ENCODE measurements around the gene FAM9C. TPM values are rescaled to one million over a fixed set of nuclear protein-coding genes. Genes with fewer than 3 reads are reported as not detected.
"Not testable (repeated sequence)": the region's sequence is repeated elsewhere in the genome, so short reads cannot be mapped to it uniquely, and the experiment has no call there.

FAM9C gene
- total RNA-seq, 1 experiment from 2014 or later = not detected

- Mint-ChIP-seq H3K27ac (ENCODE audit: low read depth, unreplicated experiment) (no peak overlapping the region), H3K36me3 (ENCODE audit: insufficient read depth, unreplicated experiment) (no peaks in the 10 kb centered on the region), H3K27me3 (ENCODE audit: insufficient read depth, unreplicated experiment) (no peaks in the 10 kb centered on the region), H3K4me1 (ENCODE audit: insufficient read depth, unreplicated experiment) (no peaks in the 10 kb centered on the region), H3K9me3 (ENCODE audit: unreplicated experiment) (peaks cover 21% of the 10 kb centered on the region), H3K4me3 (ENCODE audit: unreplicated experiment) (no peak overlapping the region)
- POLR2A ChIA-PET = no interaction called here
- CTCF ChIA-PET = no interaction called here
- intact Hi-C loops (cut with micrococcal nuclease) = no loop called here
- BruUV-seq (replicated peaks) = no TSS peak
- TF ChIP-seq, protein P1, sequence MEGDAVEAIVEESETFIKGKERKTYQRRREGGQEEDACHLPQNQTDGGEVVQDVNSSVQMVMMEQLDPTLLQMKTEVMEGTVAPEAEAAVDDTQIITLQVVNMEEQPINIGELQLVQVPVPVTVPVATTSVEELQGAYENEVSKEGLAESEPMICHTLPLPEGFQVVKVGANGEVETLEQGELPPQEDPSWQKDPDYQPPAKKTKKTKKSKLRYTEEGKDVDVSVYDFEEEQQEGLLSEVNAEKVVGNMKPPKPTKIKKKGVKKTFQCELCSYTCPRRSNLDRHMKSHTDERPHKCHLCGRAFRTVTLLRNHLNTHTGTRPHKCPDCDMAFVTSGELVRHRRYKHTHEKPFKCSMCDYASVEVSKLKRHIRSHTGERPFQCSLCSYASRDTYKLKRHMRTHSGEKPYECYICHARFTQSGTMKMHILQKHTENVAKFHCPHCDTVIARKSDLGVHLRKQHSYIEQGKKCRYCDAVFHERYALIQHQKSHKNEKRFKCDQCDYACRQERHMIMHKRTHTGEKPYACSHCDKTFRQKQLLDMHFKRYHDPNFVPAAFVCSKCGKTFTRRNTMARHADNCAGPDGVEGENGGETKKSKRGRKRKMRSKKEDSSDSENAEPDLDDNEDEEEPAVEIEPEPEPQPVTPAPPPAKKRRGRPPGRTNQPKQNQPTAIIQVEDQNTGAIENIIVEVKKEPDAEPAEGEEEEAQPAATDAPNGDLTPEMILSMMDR (IDR thresholded peaks at IDR 0.05; ENCODE audit: unreplicated experiment) = no peak
- DNase-seq (ENCODE audit: unreplicated experiment) = no peak
Measured at GRCh38 chrX:13066391-13066790, 22.0 kb upstream of the FAM9C start.

GRCh38 chrX:13064599-13065143 is 20.3 kb upstream of the FAM9C start:
- Mint-ChIP-seq H3K36me3 (ENCODE audit: insufficient read depth, unreplicated experiment) (no peaks in the 10 kb centered on the region), H3K9me3 (ENCODE audit: unreplicated experiment) (peaks cover 28% of the 10 kb centered on the region), H3K4me3 (ENCODE audit: unreplicated experiment) (no peak overlapping the region), H3K27me3 (ENCODE audit: insufficient read depth, unreplicated experiment) (no peaks in the 10 kb centered on the region), H3K4me1 (ENCODE audit: insufficient read depth, unreplicated experiment) (no peaks in the 10 kb centered on the region), H3K27ac (ENCODE audit: low read depth, unreplicated experiment) (no peak overlapping the region)
- CTCF ChIA-PET = no interaction called here
- DNase-seq (ENCODE audit: unreplicated experiment) = peak; percentile 41
- POLR2A ChIA-PET = no interaction called here
- intact Hi-C loops (cut with micrococcal nuclease) = no loop called here
- TF ChIP-seq, protein P1 (IDR thresholded peaks at IDR 0.05; ENCODE audit: unreplicated experiment) = no peak
- BruUV-seq (replicated peaks) = no TSS peak

DNA sequence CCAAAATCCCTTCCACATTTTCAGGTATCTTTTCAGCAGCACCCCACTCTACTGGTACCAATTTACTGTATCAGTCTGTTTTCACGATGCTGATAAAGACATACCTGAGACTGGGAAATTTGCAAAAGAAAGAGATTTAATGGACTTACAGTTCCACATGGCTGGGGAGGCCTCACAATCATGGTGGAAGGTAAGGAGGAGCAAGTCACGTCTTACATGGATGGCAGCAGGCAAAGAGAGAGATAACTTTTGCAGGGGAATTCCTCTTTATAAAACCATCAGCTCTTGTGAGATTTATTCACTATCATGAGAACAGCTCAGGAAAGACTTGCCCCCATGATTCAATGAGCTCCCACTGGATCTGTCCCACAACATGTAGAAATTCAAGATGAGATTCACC is 18.7 kb upstream of the FAM9C start:
- H3K9me3 Mint-ChIP-seq (ENCODE audit: unreplicated experiment) = peaks cover 17% of the 10 kb centered on the region
- CTCF ChIA-PET = interaction anchor here (0.6 kb wide), 1 partner anchor 355 kb away, joined by 6 read pairs; no protein-coding TSS in a partner anchor
- H3K27ac Mint-ChIP-seq (ENCODE audit: low read depth, unreplicated experiment); intact Hi-C loops (cut with micrococcal nuclease); BruUV-seq (replicated peaks); POLR2A ChIA-PET; H3K36me3 Mint-ChIP-seq (ENCODE audit: insufficient read depth, unreplicated experiment); H3K27me3 Mint-ChIP-seq (ENCODE audit: insufficient read depth, unreplicated experiment); DNase-seq (ENCODE audit: unreplicated experiment); H3K4me3 Mint-ChIP-seq (ENCODE audit: unreplicated experiment); H3K4me1 Mint-ChIP-seq (ENCODE audit: insufficient read depth, unreplicated experiment): not testable (repeated sequence)

DNA sequence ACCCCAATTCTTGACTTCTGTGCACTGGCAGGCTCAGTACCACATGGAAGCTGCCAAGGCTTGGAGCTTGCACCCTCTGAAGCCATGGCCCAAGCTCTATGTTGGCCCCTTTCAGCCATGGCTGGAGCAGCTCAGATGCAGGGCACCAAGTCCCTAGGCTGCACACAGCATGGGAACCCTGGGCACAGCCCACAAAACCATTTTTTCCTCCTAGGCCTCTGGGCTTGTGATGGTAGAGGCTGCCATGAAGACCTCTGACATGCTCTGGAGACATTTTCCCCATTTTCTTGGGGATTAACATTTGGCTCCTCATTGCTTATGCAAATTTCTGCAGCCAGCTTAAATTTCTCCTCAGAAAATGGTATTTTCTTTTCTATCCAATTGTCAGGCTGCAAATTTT is 17.9 kb upstream of the FAM9C start:
- H3K4me1 Mint-ChIP-seq (ENCODE audit: insufficient read depth, unreplicated experiment); DNase-seq (ENCODE audit: unreplicated experiment); BruUV-seq (replicated peaks); H3K27ac Mint-ChIP-seq (ENCODE audit: low read depth, unreplicated experiment); H3K4me3 Mint-ChIP-seq (ENCODE audit: unreplicated experiment); H3K27me3 Mint-ChIP-seq (ENCODE audit: insufficient read depth, unreplicated experiment); POLR2A ChIA-PET; intact Hi-C loops (cut with micrococcal nuclease); H3K36me3 Mint-ChIP-seq (ENCODE audit: insufficient read depth, unreplicated experiment): not testable (repeated sequence)
- CTCF ChIA-PET = interaction anchor here (0.6 to 0.8 kb wide), 2 partner anchors 9 to 425 kb away, joined by 3 read pairs; no protein-coding TSS in a partner anchor
- H3K9me3 Mint-ChIP-seq (ENCODE audit: unreplicated experiment) = peaks cover 17% of the 10 kb centered on the region

DNA sequence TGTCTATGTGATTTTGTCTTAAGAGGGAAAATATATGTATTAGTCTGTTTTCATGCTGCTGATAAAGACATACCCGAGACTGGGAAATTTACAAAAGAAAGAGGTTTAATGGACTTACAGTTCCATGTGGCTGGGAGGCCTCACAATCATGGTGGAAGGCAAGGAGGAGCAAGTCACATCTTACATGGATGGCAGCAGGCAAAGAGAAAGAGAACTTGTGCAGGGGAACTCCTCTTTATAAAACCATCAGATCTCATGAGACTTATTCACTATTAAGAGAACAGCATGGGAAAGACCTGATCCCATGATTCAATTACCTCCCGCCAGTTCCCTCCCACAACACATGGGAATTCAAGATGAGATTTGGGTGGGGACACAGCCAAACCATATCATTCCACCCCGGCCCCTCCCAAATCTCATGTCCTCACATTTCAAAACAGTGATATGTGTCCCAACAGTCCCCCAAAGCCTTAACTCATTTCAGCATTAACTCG is 16.8 kb upstream of the FAM9C start:
- H3K27me3 Mint-ChIP-seq (ENCODE audit: insufficient read depth, unreplicated experiment); H3K4me3 Mint-ChIP-seq (ENCODE audit: unreplicated experiment); H3K27ac Mint-ChIP-seq (ENCODE audit: low read depth, unreplicated experiment); BruUV-seq (replicated peaks); H3K36me3 Mint-ChIP-seq (ENCODE audit: insufficient read depth, unreplicated experiment); intact Hi-C loops (cut with micrococcal nuclease); CTCF ChIA-PET; H3K4me1 Mint-ChIP-seq (ENCODE audit: insufficient read depth, unreplicated experiment); DNase-seq (ENCODE audit: unreplicated experiment): not testable (repeated sequence)
- POLR2A ChIA-PET = interaction anchor here (0.9 kb wide), 1 partner anchor 10 kb away, joined by 3 read pairs; no protein-coding TSS in a partner anchor
- peaks cover 17% of the 10 kb centered on the region for H3K9me3 Mint-ChIP-seq (ENCODE audit: unreplicated experiment)

Measured in MCF 10A (cell line).